SK-N-SH (cell line): ENCODE results near the gene ATL1.

Experiments used
- CHD2 ChIP-seq: fragments of 150-350 bp; IDR thresholded peaks from 2 replicates; pipeline ENCODE4 v1.6.1; 2018; ENCODE audit warnings: low read length; ENCODE audit not compliant: partially characterized antibody
- EP300 ChIP-seq, 2 experiments: IDR thresholded peaks; 2 replicates each; pipeline versions ENCODE4 v1.4.0 to v1.6.1; 2012; ENCODE audit warnings: borderline replicate concordance in 1 of 2, low read depth in 1 of 2, low read length in 1 of 2
- FOSL2 ChIP-seq: IDR thresholded peaks from 2 replicates; pipeline ENCODE4 v1.4.0; 2012; ENCODE audit warnings: low read depth, mild to moderate bottlenecking, moderate library complexity, borderline replicate concordance
- FOXM1 ChIP-seq: IDR thresholded peaks from 2 replicates; pipeline ENCODE4 v1.4.0; 2012; ENCODE audit warnings: low read depth, mild to moderate bottlenecking
- MAX ChIP-seq: IDR thresholded peaks from 2 replicates; pipeline ENCODE4 v1.4.0; 2012; ENCODE audit warnings: low read depth
- POLR2AphosphoS5 ChIP-seq: IDR thresholded peaks from 2 replicates; pipeline ENCODE4 v1.6.1; 2012; ENCODE audit warnings: low read depth, low read length
- RAD21 ChIP-seq: IDR thresholded peaks from 2 replicates; pipeline ENCODE4 v1.6.1; 2012; ENCODE audit warnings: mild to moderate bottlenecking, low read length
- TF ChIP-seq, protein P1 (sequence below): fragments of 200-600 bp; sonication (generic); IDR thresholded peaks from 2 replicates; pipeline ENCODE4 v1.6.1; 2017; ENCODE audit warnings: antibody characterized with exemption, mild to moderate bottlenecking, moderate library complexity

- TF ChIP-seq MAX (0 out of 2 replicates have a peak, but pooled peaks have one; percentile 29), EP300 (IDR thresholded peaks at IDR 0.05; ENCODE audit: borderline replicate concordance in 1 of 2, low read depth in 1 of 2, low read length in 1 of 2) (peak in 1 of 2 experiments; percentile 44; a peak in 1 of 4 replicates), CHD2 (no peak), RAD21 (no peak), FOXM1 (no peak), POLR2AphosphoS5 (peak; percentile 26; the same call in 1 of the 2 replicates), FOSL2 (peak; percentile 93)
- TF ChIP-seq, protein P1, sequence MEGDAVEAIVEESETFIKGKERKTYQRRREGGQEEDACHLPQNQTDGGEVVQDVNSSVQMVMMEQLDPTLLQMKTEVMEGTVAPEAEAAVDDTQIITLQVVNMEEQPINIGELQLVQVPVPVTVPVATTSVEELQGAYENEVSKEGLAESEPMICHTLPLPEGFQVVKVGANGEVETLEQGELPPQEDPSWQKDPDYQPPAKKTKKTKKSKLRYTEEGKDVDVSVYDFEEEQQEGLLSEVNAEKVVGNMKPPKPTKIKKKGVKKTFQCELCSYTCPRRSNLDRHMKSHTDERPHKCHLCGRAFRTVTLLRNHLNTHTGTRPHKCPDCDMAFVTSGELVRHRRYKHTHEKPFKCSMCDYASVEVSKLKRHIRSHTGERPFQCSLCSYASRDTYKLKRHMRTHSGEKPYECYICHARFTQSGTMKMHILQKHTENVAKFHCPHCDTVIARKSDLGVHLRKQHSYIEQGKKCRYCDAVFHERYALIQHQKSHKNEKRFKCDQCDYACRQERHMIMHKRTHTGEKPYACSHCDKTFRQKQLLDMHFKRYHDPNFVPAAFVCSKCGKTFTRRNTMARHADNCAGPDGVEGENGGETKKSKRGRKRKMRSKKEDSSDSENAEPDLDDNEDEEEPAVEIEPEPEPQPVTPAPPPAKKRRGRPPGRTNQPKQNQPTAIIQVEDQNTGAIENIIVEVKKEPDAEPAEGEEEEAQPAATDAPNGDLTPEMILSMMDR, result no peak
These were observed 38.8 kb upstream of the ATL1 start for GRCh38 chr14:50520947-50521815.
